Skeletal muscle tissue (tissue), 4 donors: ENCODE measurements around the gene PROZ. TPM values are rescaled to one million over a fixed set of nuclear protein-coding genes. Genes with fewer than 3 reads are reported as not detected.
"Not testable (repeated sequence)": the region's sequence is repeated elsewhere in the genome, so short reads cannot be mapped to it uniquely, and the experiment has no call there.

Experiments
- H3K27ac ChIP-seq: one replicate; pipeline ENCODE4 v1.7.0; 2013; ENCODE audit warnings: mild to moderate bottlenecking, low read depth, low read length, inconsistent platforms
- H3K27me3 ChIP-seq, 3 donors: one replicate each; pipeline ENCODE4 v1.7.0; 2013; ENCODE audit warnings: low read length in 3 of 3; ENCODE audit not compliant: control insufficient read depth in 3 of 3, insufficient read depth in 3 of 3
- H3K36me3 ChIP-seq, 3 donors: one replicate each; pipeline ENCODE4 v1.7.0; 2013; ENCODE audit warnings: low read length in 3 of 3; ENCODE audit not compliant: control insufficient read depth in 3 of 3, insufficient read depth in 3 of 3
- H3K4me1 ChIP-seq, 3 donors: one replicate each; pipeline ENCODE4 v1.7.0; 2013; ENCODE audit warnings: low read length in 3 of 3, mild to moderate bottlenecking in 3 of 3; ENCODE audit not compliant: control insufficient read depth in 3 of 3, insufficient read depth in 3 of 3
- H3K4me3 ChIP-seq, 3 donors: one replicate each; pipeline ENCODE4 v1.7.0; 2013; ENCODE audit warnings: low read length in 3 of 3
- H3K9ac ChIP-seq, 3 donors: one replicate each; pipeline ENCODE4 v1.7.0; 2013; ENCODE audit warnings: low read length in 3 of 3, mild to moderate bottlenecking in 3 of 3, moderate library complexity in 2 of 3, low read depth in 1 of 3
- H3K9me3 ChIP-seq, 3 donors: one replicate each; pipeline ENCODE4 v1.7.0; 2013; ENCODE audit warnings: low read length in 3 of 3; ENCODE audit not compliant: control insufficient read depth in 3 of 3
- total RNA-seq: library from RNA; depleted of rRNA; stranded (reverse); fragments of >200 nt; gene quantifications from one replicate; pipeline ENCODE4 v1.2.3, GENCODE V29; 2014
- donor health status: Osteomylitis.

The PROZ gene
- total RNA-seq, 1 donor from 2014 or later: not detected

DNA sequence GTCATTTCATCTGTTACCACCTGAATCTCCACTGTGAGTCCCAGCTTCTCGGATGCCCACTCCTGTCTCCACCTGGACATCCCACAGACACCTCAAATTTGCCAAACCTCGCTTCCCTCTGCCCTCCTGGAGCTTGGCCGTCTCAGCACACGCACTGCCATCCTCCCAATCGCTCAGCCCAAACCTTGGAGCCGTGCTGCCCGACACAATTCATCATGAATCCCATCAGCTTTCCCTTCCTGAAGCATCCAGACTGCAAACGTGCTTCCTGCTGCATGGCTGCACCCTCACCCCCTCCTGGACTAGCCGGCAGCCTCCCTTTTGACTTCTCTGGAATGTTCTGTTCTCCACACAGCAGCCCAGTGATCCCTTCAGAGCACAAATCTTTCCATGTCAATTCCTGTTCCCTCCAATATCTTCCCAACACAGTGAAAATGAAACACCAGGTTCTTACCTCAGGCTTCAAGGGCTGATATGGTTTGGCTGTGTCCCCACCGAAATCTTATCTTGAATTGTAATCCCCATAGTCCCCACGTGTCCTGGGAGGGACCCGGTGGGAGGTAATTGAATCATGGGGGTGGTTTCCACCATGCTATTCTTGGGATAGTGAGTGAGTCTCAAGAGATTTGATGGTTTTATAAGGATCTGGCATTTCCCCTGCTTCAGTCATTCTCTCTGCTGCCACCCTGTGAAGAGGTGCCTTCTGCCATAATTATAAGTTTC, 1.1 kb upstream of the PROZ start:
- Histone ChIP-seq H3K27ac (no peak overlapping the region), H3K36me3 (no peaks in the 10 kb centered on the region), H3K9me3 (no peaks in the 10 kb centered on the region), H3K27me3 (peaks cover 0 to 6% (median 2%) of the 10 kb centered on the region in 3 donors), H3K4me1 (peaks cover 14 to 20% (median 14%) of the 10 kb centered on the region in 3 donors), H3K4me3 (no peak overlapping the region), H3K9ac (no peak overlapping the region)

DNA sequence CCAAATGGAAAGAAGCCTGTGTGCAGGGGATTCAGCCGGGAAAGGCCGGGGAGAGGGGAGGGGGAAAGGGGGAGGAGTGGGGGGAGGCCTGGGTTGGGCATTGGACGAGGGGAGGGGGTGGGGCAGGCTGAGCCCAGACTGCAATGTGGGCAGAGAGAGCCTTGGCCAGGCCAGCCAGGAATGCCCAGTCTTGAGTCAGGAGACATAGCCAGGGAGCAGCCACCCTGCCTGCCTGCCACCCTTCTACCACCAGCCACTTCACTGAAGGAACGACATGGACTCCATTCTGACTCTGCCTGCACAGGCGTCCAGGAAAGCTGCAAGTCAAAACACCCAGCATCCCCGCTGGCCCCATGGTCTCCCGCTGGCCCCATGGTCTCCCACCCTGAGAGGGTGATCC, 498 bp downstream of the PROZ start:
- Histone ChIP-seq H3K36me3 (no peaks in the 10 kb centered on the region), H3K4me3 (no peak overlapping the region), H3K27ac (no peak overlapping the region), H3K9ac (no peak overlapping the region), H3K4me1 (peaks cover 4 to 6% (median 5%) of the 10 kb centered on the region in 3 donors), H3K27me3 (peaks cover 11 to 16% (median 14%) of the 10 kb centered on the region in 3 donors), H3K9me3 (no peaks in the 10 kb centered on the region)

DNA sequence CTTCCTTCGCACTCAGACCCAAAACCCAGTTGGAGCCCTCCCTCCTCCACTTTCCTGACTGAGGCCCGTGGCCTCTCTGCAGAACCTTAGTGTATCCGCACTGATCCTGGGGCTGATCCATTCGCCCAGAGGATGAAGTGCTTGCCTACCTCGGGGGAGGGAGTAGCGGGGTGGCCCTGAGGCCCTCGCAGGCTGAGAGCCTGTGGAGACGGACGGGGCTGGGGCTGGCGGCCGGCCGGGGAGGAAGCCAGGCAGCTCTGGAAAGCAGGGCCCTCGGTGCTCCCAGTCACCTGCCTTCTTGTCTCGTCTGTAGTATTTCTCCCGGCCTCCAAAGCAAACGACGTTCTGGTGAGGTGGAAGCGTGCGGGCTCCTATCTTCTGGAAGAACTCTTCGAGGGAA, 1.3 kb downstream of the PROZ start:
- no peaks in the 10 kb centered on the region for H3K36me3 ChIP-seq
- no peak overlapping the region for H3K9ac ChIP-seq

DNA sequence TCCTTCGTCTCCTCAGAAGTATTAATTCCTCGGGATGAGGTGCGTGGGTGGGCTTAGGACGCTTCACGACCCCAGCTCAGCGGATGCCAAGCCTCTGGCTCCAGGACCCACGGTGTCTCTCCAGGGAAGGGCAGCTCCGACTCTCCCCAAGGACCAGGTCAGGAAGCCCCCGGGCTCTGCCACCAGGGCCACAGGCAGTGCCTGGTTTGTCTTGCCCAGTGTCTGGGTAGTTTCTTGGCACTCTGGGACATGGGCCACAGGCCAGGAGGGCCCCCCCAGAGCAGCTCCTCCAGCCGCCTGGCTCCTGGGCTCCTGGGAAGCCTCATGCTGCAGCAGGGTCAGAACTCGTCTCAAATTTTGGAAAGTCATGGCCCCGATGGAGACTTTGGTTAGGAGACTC, 2.5 kb downstream of the PROZ start:
- H3K36me3 ChIP-seq: no peaks in the 10 kb centered on the region
- no peak overlapping the region for H3K4me3 ChIP-seq
- no peaks in the 10 kb centered on the region for H3K9me3 ChIP-seq
- H3K4me1 ChIP-seq: no peaks in the 10 kb centered on the region
- H3K27me3 ChIP-seq: peaks cover 15 to 23% (median 17%) of the 10 kb centered on the region in 3 donors
- no peak overlapping the region for H3K9ac ChIP-seq
- no peak overlapping the region for H3K27ac ChIP-seq

More for the DNA sequence above, 1.3 kb downstream of the PROZ start:
- peaks cover under 1 to 2% (median under 1%) of the 10 kb centered on the region in 3 donors for H3K4me1 ChIP-seq
- H3K27ac ChIP-seq: no peak overlapping the region
- H3K27me3 ChIP-seq: peaks cover 15 to 23% (median 16%) of the 10 kb centered on the region in 3 donors
- H3K9me3 ChIP-seq: no peaks in the 10 kb centered on the region
- H3K4me3 ChIP-seq: no peak overlapping the region

DNA sequence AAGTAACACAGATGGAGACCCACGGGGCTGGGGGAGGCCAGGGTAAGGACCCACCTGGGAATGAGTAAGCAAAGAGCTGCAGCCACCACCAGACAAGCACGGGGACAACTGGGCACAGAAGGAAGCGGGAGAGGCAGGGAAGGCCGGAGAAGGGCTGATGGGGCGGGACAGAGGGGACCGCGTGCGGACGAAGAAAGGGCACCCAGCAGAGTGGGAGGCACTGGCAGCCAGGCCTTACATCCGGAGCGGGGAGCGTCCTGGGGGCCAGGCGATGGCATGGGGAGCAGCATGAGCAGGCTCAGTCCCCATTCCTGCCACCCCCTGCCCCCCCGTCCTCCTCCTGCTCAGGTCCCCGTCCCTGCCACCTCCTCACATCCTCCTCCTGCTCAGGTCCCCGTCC, 3.0 kb downstream of the PROZ start:
- no peaks in the 10 kb centered on the region for H3K4me1 ChIP-seq
- no peaks in the 10 kb centered on the region for H3K36me3 ChIP-seq
- H3K9me3 ChIP-seq: no peaks in the 10 kb centered on the region
- H3K27me3 ChIP-seq: peaks cover 15 to 23% (median 17%) of the 10 kb centered on the region in 3 donors
- no peak overlapping the region for H3K4me3 ChIP-seq
- no peak overlapping the region for H3K27ac ChIP-seq
- H3K9ac ChIP-seq: no peak overlapping the region

DNA sequence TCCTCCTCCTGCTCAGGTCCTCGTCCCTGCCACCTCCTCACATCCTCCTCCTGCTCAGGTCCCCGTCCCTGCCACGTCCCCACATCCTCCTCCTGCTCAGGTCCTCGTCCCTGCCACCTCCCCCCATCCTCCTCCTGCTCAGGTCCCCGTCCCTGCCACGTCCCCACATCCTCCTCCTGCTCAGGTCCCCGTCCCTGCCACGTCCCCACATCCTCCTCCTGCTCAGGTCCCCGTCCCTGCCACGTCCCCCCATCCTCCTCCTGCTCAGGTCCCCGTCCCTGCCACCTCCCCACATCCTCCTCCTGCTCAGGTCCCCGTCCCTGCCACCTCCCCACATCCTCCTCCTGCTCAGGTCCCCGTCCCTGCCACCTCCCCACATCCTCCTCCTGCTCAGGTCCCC, 3.5 kb downstream of the PROZ start:
- not testable (repeated sequence) for H3K9me3 ChIP-seq, H3K36me3 ChIP-seq, H3K4me3 ChIP-seq, H3K27ac ChIP-seq, H3K4me1 ChIP-seq, H3K9ac ChIP-seq
- peaks cover 15 to 23% (median 17%) of the 10 kb centered on the region in 3 donors for H3K27me3 ChIP-seq

DNA sequence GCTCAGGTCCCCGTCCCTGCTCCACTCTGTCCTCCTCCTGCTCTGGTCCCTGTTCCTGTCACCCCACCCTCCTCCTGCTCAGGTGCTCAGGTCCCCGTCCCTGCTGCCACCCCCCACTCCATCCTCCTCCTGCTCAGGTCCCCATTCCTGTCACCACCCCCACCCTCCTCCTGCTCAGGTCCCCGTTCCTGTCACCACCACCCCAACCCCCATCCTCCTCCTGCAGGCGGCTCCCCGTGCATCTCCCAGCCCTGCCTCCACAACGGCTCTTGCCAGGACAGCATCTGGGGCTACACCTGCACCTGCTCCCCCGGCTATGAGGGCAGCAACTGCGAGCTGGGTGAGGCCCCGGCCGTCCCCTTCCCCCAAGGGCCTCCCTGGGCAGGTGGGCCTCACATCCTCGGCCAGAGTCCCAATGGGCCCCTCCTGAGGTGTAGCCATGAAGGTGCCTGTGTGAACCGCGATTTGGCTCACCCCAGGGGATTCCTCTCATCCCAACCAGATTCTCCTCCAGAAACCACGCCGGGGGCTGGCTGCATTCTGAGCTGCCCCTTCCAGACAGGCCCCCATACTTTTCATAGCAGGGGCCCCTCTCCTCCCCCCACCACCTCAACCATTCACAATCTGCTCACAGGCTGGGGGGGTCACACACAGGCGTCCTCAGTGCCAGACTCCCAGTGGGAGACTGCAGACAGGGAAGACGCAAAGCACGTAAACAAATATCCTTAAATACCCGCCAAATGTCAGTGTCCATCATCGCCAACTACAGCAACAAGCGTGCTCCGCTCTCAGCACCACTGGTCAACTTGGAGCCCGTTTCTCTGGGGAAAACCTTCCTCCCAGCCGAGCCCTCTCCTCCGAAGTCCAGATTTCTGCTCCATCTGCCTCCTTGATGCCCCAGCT, 4.6 kb downstream of the PROZ start:
- Histone ChIP-seq H3K27me3 (peaks cover 15 to 23% (median 17%) of the 10 kb centered on the region in 3 donors), H3K36me3 (no peaks in the 10 kb centered on the region)

DNA sequence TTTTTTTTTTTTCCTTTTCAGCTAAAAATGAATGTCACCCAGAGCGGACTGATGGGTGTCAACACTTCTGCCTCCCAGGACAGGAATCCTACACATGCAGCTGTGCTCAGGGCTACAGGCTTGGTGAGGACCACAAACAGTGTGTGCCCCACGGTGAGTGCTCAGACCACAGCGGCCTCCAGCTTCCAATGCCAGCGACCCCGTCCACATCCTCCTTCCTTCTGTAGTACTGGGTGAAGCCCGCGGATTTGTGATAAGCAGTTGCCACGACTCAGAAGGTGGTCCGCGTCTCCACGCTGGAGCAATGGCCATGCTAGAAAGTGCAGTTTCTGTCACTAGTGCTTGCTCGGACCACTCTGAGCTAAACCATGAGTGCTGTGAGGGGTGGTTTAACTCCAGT, 6.0 kb downstream of the PROZ start:
- Histone ChIP-seq H3K4me3 (no peak overlapping the region), H3K27ac (no peak overlapping the region), H3K27me3 (peaks cover 13 to 23% (median 17%) of the 10 kb centered on the region in 3 donors), H3K4me1 (no peaks in the 10 kb centered on the region), H3K36me3 (no peaks in the 10 kb centered on the region), H3K9ac (no peak overlapping the region), H3K9me3 (peaks cover 0 to 2% (median 0%) of the 10 kb centered on the region in 3 donors)

More for the DNA sequence above, 4.6 kb downstream of the PROZ start:
- no peak overlapping the region for H3K27ac ChIP-seq
- no peak overlapping the region for H3K4me3 ChIP-seq
- peaks cover 0 to 2% (median 0%) of the 10 kb centered on the region in 3 donors for H3K9me3 ChIP-seq
- no peaks in the 10 kb centered on the region for H3K4me1 ChIP-seq
- H3K9ac ChIP-seq: no peak overlapping the region

DNA sequence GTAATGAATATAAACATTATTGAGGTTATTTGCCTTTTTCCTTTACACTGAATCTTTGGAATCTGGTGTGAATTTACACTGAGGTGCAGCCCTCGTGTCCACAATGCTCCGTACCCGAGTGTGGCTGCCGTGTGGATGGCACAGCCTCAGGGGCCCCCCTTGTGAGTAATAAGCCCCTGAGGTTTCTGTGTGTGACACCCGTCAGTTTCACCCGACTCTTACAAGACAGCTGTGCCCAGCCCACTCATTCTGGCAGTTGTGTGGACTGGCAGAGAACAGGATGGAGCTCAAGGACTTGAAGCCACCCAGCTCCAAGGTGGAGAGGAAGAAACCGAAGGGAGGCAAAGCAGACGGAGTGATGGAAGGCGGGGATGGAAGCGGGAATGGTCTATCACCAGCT, 7.8 kb downstream of the PROZ start:
- Histone ChIP-seq H3K4me1 (no peaks in the 10 kb centered on the region), H3K4me3 (no peak overlapping the region), H3K9me3 (peaks cover 0 to 2% (median 0%) of the 10 kb centered on the region in 3 donors), H3K27ac (no peak overlapping the region), H3K36me3 (peaks cover 0 to 2% (median 0%) of the 10 kb centered on the region in 3 donors), H3K9ac (no peak overlapping the region), H3K27me3 (peaks cover 13 to 20% (median 17%) of the 10 kb centered on the region in 3 donors)

DNA sequence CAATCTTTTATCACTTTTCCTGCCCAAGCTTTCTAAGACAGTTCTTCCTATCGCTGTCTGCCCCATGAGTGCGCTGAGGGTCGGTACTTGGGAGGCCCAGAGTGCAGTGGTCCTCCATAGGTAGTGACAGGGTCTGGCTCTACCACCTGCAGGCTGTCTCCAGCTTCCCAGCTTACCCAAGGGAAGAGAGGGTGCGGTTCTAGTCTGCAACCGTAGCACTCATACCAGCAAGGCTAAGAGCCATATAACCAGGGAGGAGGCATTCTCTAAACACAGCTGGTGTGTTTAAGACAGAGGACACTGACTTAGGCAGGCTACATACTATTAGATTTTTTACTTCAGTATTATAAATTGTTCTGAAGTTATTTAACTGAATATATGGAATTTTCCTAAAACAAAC, 8.2 kb downstream of the PROZ start:
- Histone ChIP-seq H3K9me3 (peaks cover 0 to 2% (median 0%) of the 10 kb centered on the region in 3 donors), H3K27ac (no peak overlapping the region), H3K4me3 (no peak overlapping the region), H3K36me3 (peaks cover 3 to 5% (median 3%) of the 10 kb centered on the region in 3 donors), H3K27me3 (peaks cover 13 to 17% (median 17%) of the 10 kb centered on the region in 3 donors), H3K9ac (no peak overlapping the region), H3K4me1 (no peaks in the 10 kb centered on the region)
